ENCODE measurements around the gene BMP7.

The BMP7 gene

DNA sequence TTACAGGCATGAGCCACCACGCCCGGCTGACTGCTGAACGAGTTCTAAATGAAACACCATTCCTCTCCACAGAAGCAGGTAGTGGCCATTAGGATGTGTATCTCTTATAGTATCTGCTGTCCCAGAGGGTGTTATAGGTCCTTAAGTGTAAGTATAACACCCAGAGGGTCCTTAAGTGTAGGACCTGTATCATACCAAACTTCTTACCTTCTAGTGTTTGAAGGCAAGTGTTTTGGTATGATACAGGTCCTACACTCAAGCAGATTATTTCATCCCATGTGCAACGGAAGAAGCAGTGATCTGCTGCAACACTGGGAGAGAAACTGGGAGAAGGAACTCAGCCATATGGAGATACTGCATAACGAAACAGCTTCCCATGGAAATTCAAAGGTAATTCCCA lies 17.4 kb downstream of the BMP7 start:
- no peak for TF ChIP-seq SNAI2 (CRISPR knock-in tag; IDR thresholded peaks at IDR 0.05)
- no peak for TF ChIP-seq OSR1 (CRISPR knock-in tag; IDR thresholded peaks at IDR 0.05)
- TF ChIP-seq ZFP30 (CRISPR knock-in tag; IDR thresholded peaks at IDR 0.05) = no peak
- TF ChIP-seq, protein P1, sequence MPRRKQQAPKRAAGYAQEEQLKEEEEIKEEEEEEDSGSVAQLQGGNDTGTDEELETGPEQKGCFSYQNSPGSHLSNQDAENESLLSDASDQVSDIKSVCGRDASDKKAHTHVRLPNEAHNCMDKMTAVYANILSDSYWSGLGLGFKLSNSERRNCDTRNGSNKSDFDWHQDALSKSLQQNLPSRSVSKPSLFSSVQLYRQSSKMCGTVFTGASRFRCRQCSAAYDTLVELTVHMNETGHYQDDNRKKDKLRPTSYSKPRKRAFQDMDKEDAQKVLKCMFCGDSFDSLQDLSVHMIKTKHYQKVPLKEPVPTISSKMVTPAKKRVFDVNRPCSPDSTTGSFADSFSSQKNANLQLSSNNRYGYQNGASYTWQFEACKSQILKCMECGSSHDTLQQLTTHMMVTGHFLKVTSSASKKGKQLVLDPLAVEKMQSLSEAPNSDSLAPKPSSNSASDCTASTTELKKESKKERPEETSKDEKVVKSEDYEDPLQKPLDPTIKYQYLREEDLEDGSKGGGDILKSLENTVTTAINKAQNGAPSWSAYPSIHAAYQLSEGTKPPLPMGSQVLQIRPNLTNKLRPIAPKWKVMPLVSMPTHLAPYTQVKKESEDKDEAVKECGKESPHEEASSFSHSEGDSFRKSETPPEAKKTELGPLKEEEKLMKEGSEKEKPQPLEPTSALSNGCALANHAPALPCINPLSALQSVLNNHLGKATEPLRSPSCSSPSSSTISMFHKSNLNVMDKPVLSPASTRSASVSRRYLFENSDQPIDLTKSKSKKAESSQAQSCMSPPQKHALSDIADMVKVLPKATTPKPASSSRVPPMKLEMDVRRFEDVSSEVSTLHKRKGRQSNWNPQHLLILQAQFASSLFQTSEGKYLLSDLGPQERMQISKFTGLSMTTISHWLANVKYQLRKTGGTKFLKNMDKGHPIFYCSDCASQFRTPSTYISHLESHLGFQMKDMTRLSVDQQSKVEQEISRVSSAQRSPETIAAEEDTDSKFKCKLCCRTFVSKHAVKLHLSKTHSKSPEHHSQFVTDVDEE (CRISPR knock-in tag; IDR thresholded peaks at IDR 0.05) = no peak
- no peak for TF ChIP-seq BACH2 (CRISPR knock-in tag; IDR thresholded peaks at IDR 0.05; ENCODE audit: borderline replicate concordance)
- no peak for TF ChIP-seq ZNF565 (CRISPR knock-in tag; conservative IDR thresholded peaks at IDR 0.05; ENCODE audit: low read depth)
- TF ChIP-seq, protein P2, sequence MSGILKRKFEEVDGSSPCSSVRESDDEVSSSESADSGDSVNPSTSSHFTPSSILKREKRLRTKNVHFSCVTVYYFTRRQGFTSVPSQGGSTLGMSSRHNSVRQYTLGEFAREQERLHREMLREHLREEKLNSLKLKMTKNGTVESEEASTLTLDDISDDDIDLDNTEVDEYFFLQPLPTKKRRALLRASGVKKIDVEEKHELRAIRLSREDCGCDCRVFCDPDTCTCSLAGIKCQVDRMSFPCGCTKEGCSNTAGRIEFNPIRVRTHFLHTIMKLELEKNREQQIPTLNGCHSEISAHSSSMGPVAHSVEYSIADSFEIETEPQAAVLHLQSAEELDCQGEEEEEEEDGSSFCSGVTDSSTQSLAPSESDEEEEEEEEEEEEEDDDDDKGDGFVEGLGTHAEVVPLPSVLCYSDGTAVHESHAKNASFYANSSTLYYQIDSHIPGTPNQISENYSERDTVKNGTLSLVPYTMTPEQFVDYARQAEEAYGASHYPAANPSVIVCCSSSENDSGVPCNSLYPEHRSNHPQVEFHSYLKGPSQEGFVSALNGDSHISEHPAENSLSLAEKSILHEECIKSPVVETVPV (CRISPR knock-in tag; IDR thresholded peaks at IDR 0.05) = no peak
- TF ChIP-seq ZNF70 (CRISPR knock-in tag; IDR thresholded peaks at IDR 0.05) = no peak
- no peak for TF ChIP-seq ZNF8 (CRISPR knock-in tag; IDR thresholded peaks at IDR 0.05)
- TF ChIP-seq RARB (CRISPR knock-in tag; IDR thresholded peaks at IDR 0.05) = no peak
- TF ChIP-seq PPARA (CRISPR knock-in tag; IDR thresholded peaks at IDR 0.05; ENCODE audit: borderline replicate concordance) = no peak
- no peak for TF ChIP-seq TCF4 (CRISPR knock-in tag; IDR thresholded peaks at IDR 0.05; ENCODE audit: borderline replicate concordance)
- no peak for TF ChIP-seq ZFP3 (CRISPR knock-in tag; IDR thresholded peaks at IDR 0.05)
- TF ChIP-seq CSDC2 (CRISPR knock-in tag; IDR thresholded peaks at IDR 0.05) = no peak
- ATAC-seq = no peak

DNA sequence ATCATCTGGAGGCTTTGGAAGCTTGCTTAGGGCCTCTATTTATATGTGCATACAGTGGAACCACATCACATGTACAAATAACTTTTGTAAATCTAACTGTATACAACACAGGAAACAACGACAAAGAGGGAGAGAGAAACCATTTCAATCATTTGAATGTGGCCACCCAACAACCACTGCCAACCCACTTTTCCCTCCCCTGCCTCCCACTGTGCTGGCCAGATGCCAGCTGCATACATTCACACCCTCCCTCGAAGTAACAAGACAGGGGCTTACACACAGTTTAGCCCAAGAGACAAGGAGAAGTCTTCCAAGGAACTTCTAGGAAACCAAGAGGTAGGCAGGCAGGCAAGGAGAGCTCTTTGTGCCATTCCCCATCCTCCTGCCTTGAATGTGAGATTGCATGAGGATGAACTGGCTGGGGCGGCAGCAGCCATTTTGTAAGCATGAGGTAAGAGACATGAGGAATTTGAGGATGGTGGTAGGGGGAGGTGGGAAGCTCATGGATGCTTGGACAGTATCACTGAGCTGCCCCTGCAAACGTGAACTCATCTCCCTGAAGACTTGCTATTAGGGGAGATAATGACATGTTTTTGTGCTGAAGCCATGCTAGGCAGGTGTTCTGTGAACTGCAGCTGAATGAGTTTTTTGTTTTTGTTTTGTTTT lies 18.2 kb downstream of the BMP7 start:
- TF ChIP-seq CSDC2 (CRISPR knock-in tag; IDR thresholded peaks at IDR 0.05) (no peak), ZFP30 (CRISPR knock-in tag; IDR thresholded peaks at IDR 0.05) (no peak), ZNF8 (CRISPR knock-in tag; IDR thresholded peaks at IDR 0.05) (no peak), PPARA (CRISPR knock-in tag; IDR thresholded peaks at IDR 0.05; ENCODE audit: borderline replicate concordance) (no peak), ZNF70 (CRISPR knock-in tag; IDR thresholded peaks at IDR 0.05) (no peak), ZNF565 (CRISPR knock-in tag; conservative IDR thresholded peaks at IDR 0.05; ENCODE audit: low read depth) (no peak)
- TF ChIP-seq, protein P3, sequence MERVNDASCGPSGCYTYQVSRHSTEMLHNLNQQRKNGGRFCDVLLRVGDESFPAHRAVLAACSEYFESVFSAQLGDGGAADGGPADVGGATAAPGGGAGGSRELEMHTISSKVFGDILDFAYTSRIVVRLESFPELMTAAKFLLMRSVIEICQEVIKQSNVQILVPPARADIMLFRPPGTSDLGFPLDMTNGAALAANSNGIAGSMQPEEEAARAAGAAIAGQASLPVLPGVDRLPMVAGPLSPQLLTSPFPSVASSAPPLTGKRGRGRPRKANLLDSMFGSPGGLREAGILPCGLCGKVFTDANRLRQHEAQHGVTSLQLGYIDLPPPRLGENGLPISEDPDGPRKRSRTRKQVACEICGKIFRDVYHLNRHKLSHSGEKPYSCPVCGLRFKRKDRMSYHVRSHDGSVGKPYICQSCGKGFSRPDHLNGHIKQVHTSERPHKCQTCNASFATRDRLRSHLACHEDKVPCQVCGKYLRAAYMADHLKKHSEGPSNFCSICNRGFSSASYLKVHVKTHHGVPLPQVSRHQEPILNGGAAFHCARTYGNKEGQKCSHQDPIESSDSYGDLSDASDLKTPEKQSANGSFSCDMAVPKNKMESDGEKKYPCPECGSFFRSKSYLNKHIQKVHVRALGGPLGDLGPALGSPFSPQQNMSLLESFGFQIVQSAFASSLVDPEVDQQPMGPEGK (CRISPR knock-in tag; IDR thresholded peaks at IDR 0.05; ENCODE audit: borderline replicate concordance) = no peak
- TF ChIP-seq, protein P4, sequence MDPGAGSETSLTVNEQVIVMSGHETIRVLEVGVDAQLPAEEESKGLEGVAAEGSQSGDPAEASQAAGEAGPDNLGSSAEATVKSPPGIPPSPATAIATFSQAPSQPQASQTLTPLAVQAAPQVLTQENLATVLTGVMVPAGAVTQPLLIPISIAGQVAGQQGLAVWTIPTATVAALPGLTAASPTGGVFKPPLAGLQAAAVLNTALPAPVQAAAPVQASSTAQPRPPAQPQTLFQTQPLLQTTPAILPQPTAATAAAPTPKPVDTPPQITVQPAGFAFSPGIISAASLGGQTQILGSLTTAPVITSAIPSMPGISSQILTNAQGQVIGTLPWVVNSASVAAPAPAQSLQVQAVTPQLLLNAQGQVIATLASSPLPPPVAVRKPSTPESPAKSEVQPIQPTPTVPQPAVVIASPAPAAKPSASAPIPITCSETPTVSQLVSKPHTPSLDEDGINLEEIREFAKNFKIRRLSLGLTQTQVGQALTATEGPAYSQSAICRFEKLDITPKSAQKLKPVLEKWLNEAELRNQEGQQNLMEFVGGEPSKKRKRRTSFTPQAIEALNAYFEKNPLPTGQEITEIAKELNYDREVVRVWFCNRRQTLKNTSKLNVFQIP (CRISPR knock-in tag; IDR thresholded peaks at IDR 0.05; ENCODE audit: borderline replicate concordance, low read depth) = no peak
- no peak for ATAC-seq

DNA sequence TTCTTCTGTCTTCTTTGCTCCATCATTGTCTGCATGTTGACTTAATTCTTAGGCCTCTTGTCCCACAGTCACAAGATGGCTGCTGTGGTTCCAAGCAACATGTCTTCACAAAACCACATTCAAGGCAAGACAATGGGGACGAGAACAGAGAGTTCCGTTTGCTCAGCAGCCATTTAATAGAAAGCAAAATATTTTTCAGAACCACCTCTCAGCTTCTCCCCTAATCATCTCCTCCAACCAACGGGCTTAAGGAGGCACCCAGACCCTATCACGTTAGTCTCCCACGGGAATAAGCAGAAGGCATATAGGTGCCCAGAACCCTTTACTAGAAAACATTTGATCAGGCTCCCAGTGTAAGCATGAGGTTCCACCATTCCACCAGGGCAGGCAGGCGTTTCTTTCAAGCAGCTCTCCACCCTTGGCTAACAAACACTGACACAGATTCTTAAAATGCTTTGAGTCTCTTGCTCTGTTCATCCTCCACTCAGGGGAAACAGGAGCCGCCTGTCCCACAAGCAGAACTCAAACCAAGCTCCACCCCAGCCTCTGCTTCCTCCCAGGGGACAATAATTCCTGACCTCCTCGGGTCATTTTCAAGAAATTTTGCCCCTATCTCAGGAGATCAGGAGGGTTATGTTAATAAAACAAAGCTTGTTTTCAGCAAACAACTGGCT lies 19.0 kb downstream of the BMP7 start:
- TF ChIP-seq, protein P5, sequence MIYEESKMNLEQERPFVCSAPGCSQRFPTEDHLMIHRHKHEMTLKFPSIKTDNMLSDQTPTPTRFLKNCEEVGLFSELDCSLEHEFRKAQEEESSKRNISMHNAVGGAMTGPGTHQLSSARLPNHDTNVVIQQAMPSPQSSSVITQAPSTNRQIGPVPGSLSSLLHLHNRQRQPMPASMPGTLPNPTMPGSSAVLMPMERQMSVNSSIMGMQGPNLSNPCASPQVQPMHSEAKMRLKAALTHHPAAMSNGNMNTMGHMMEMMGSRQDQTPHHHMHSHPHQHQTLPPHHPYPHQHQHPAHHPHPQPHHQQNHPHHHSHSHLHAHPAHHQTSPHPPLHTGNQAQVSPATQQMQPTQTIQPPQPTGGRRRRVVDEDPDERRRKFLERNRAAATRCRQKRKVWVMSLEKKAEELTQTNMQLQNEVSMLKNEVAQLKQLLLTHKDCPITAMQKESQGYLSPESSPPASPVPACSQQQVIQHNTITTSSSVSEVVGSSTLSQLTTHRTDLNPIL (CRISPR knock-in tag; IDR thresholded peaks at IDR 0.05; ENCODE audit: low read depth) = no peak
- TF ChIP-seq CSDC2 (CRISPR knock-in tag; IDR thresholded peaks at IDR 0.05) = no peak
- TF ChIP-seq ZFP3 (CRISPR knock-in tag; IDR thresholded peaks at IDR 0.05) = no peak
- TF ChIP-seq ZNF8 (CRISPR knock-in tag; IDR thresholded peaks at IDR 0.05) = no peak
- TF ChIP-seq, protein P4 (CRISPR knock-in tag; IDR thresholded peaks at IDR 0.05; ENCODE audit: borderline replicate concordance, low read depth) = no peak

More for the DNA sequence above, 19.0 kb downstream of the BMP7 start:
- no peak for ATAC-seq
